SH-SY5Y (cell line): ENCODE measurements around the gene SYNJ2.

Experiments
- GATA2 ChIP-seq: IDR thresholded peaks from 2 replicates; pipeline ENCODE4 v1.6.1; 2011; ENCODE audit warnings: mild to moderate bottlenecking, low read depth, low read length
- GATA3 ChIP-seq: IDR thresholded peaks from 2 replicates; pipeline ENCODE4 v1.6.1; 2011; ENCODE audit warnings: low read depth, mild to moderate bottlenecking, low read length, moderate library complexity

- TF ChIP-seq GATA2 (no peak), GATA3 (no peak)
Measured at GRCh38 chr6:158087224-158087867, 105.7 kb downstream of the SYNJ2 start.
